Endometrium (tissue), 2 donors: ENCODE data around the gene CACNB2.
"Not testable (repeated sequence)": the region's sequence is repeated elsewhere in the genome, so short reads cannot be mapped to it uniquely, and the experiment has no call there.

Experiments
- FAIRE-seq: peaks from 2 replicates; lab custom pipeline; 2012; peaks lifted over from hg19 to GRCh38; lab: Jason Lieb, UNC
- donor health status: control.
- donor health status: control.

Gene CACNB2

DNA sequence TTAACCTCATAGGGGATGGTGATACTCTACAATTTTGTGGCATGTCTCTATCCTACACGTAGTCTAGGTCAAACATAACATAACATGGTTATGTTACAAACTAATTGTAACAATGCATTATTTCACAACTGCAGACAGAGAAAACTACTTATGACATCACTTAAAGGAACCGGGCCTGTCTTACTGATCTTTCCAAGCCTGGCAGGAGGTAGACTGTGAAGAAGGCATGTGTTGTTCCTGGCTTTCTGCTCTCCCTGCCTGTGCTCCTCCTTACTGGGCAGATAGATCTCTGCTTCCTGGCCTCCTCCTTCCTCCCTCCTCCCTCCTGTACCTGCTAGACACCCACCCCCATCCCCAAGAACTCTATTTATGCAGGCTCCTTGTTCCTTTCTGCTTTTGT, 5.4 kb downstream of the CACNB2 start:
- no peak for FAIRE-seq

DNA sequence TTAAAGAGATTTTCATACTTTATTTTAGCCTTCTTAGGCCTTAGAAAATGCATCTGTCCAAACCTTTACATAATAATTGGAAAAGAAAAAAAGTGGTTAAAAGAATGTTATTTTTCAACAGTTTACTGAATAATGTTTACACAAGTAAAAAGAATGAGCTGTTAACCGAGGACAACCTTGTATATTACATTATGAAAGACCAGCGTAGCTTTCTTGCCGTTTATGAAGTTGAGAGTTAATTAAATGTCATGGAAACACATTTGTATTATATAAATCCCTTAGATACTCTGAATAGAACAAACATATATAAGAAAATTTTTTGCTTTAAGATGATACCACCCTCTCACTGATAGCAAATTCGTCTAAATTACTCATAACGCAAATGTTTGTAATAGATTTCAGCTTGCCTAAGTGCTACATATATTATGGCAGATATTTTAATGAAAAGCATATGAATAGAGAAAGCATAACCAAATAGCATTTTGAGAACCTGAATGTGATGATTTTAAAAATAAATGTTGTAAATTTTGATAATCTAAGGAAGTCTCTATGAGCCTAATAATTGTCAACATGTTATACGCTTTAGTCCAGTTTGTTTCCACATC, 9.1 kb downstream of the CACNB2 start:
- FAIRE-seq, result no peak

DNA sequence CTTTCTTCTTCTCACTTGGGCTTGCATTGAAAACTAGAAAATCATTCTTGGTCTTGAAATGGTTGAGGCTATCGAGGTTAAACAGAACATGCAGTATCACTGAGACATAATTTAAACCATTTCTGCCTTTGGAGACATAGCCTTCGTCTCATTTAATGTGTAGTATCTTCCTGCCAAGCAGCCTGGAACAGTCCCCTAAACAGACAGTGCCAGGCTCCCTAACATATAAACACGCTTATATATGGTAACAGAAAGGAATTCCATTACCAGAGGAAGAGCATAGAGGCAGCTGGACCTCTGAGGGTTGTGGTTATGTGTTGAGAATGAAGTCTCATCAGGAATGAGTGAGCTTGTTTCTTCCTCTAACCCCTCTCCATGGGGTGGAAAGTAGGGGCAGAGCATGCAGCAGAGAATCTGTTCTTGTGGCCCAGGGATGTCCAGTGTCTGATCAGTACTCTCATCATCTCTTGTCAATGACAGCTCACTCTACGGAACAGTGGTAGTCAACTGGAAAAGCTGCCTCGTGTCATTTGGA, 11.2 kb downstream of the CACNB2 start:
- FAIRE-seq, result no peak

GRCh38 chr10:18153381-18153780, 13.2 kb downstream of the CACNB2 start:
- not testable (repeated sequence) for FAIRE-seq

DNA sequence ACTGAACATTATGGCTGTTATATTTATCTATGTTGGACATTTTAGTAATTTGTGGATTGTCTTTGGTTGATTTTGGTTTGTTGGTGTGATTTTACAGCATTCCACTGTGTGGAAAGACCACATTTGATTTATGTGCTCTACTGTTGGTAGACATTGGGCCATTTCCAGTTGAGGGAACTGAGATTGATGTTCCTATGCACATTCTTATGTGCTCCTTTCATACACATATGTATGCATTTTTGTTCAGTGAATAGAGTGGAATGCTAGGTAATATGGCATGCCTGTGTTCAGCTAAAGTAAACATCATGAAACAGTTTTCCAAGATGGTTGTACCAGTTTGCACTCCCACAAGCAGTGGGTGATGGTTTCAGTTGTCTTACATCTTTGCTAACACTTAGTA, 15.1 kb downstream of the CACNB2 start:
- no peak for FAIRE-seq

- not testable (repeated sequence) for FAIRE-seq
Measured at GRCh38 chr10:18156797-18157196, 16.6 kb downstream of the CACNB2 start.

DNA sequence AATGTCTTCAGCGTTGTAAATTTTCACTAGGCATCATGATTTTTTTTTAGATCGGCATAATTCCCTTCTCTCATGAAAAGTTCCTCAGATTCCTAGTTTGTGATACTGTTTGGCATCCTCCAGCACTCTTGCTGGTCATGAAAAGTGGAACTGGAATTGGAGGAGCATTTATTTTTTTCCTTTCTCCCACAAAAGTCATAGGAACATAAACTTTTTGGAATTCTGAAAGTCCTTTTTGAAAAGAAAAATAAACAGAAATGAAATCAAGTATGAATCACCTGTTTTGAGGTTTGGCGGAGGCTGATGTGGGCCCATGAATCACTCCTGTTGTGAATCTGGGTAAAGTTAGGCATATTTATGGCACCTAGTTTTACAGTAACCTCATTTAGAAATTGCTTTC, 17.7 kb downstream of the CACNB2 start:
- FAIRE-seq, result no peak

DNA sequence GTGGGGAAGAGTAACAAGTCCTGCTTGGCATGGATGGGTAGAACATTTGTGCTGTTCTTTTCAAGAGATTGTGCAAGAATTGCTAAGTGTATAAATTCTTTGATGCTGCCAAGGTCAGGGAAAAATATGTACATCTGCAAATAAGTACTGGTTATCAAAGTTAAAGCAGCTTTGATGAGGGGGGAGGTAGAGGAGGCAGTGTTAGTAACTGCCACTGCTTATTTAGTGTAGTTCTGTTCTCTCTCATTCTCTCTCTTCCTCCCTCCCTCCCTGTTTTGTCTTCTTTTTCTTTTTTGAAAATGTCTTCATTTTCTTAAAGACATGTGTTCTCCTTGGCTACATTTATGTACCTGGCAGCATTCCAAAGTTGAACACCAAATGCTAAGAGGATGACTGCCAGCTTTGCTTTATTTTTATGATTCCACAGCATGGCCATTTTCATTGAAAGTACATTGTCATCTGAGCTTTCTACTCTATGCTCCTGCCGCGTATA, 18.6 kb downstream of the CACNB2 start:
- FAIRE-seq, result no peak

GRCh38 chr10:18159557-18159956, 19.3 kb downstream of the CACNB2 start:
- no peak for FAIRE-seq

DNA sequence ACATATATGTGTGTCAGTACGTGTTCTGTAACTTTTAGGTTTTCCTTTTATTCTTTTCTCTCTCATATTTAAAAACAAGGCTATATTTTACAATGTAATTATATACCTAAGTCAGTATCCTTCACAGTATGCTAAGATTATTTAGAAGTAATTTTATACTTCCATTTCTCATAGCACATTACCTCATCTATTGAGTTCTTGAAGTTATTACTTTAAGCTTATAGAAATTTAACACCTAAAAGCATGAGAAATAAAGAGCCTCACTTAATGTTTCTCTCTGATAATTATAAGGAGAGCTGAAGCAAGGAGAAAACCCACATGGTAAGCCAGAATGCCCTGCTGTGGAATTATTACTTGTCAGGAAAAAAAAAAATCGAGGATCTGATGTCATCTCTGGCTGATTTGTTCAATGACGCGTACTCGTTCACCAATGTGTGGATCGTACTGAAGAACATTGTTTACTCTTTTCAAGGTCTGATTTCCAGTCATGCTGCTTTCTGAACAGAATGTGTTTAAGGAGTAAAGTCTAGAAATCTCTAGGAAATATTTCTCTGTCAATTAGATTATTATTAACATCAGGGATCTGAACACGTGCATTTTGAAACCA, 21.9 kb downstream of the CACNB2 start:
- FAIRE-seq, result no peak

GRCh38 chr10:18164093-18164492, 23.9 kb downstream of the CACNB2 start:
- no peak for FAIRE-seq

- FAIRE-seq, result no peak
Measured at GRCh38 chr10:18164748-18165361, 24.6 kb downstream of the CACNB2 start.

- FAIRE-seq, result no peak
Measured at GRCh38 chr10:18178854-18179483, 38.7 kb downstream of the CACNB2 start.

- no peak for FAIRE-seq
Measured at GRCh38 chr10:18179891-18180290, 39.7 kb downstream of the CACNB2 start.

DNA sequence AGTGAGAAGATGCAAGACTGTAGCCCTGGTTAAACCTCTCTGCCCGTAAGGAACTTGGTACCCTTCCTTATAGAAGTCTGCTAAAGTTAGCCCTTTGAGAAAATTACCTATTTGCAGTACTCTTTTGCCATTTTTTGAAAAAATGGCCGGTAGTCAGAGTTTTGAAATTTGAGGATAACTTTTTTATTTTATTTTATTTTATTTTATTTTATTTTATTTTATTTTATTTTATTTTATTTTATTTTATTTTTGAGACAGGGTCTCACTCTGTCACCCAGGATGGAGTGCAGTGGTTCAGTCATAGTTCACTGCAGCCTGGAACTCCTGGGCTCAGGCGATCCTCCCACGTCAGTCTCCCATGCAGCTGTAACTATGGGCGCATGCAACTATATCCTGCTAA, 41.2 kb downstream of the CACNB2 start:
- FAIRE-seq, result not testable (repeated sequence)

DNA sequence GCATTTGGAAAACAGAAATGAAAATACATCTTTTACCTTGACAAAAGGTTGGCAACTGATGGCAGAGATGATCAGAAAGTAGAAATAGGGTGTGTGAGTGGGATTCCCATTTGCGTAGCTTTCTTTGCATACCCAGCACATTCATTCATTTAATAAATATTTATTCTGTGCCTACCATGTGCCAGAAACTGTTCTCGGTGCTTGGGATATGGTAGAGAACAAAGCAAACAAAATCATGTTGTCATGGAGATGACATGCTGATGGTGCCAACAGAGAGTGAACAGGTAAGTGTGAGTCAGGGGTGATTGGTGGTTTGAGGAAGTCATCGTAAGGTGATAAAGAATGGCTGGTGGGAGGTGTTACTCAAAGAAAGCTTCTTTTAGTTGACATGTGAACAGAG, 45.4 kb downstream of the CACNB2 start:
- FAIRE-seq, result no peak

DNA sequence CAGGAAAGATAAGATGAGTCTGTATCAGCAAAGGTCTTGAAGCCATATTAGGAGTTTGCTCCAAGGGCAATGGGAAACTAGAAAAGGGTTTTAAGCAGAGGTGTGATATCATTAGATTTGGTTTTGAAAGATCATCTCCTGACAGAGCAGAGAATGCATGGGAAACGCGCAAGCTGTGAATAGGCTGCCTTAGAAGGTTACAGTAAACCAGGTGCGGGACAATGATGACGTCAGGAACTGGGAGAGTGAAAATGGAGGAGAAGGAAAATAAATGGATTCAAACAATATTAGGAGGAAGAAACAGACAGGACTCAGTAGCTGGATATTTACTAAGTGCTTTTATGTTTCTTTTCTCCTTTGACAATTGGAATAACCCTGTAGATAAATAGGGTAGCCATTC, 50.6 kb downstream of the CACNB2 start:
- no peak for FAIRE-seq

GRCh38 chr10:18194634-18195033, 54.4 kb downstream of the CACNB2 start:
- FAIRE-seq, result no peak

GRCh38 chr10:18195060-18195799, 55.0 kb downstream of the CACNB2 start:
- no peak for FAIRE-seq

DNA sequence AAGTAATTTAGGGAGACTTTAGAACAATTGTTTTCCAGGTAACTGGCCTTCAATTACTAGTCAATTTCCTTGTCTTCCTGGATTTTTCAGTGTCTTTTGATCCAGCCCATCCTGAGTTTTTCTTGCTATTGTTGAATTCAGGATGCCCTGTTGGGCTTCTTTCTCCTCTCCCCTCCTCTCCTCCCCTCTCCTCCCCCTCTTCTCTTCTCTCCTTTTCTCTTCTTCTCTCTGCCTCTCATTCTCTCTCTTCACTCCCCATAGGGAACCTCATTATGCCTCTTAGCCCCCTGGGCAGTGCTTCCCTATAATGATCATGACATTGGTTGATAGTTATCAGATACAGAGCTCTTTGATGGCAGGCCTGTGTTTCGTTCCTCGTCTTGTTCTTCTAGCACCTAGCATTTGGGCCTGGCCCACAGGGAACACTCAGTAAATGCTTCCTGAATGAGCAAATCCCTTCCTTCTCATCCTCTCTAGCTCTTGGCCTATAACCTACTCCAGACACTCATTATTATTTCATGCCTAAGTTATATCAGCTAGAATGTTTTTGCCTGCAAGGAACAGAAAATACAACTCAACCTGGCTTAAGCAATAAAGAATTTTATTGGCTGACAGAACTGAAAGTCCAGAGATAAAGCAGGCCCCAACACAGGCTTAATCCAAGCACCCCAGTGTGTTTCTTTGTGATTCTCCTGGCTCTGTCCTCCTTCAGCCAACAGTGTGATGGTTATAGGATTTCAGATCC, 56.8 kb downstream of the CACNB2 start:
- FAIRE-seq, result no peak

DNA sequence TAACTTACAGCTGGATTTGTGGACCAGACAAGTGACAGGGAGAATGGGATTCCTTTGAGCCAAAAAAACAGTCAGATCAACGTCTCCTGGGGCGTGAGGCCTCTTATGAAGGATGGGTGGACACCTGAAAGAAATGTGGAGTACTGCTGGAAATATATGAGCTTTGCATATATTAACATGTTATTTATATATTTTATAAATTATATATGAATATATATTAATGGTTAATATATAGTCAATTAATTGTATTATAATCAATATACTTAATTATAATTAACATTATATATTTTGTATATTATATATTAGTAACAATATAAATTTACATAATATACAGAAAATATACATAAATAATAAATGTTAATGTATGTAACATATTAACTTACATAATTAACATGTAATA, 57.5 kb downstream of the CACNB2 start:
- FAIRE-seq, result peak; percentile 98

DNA sequence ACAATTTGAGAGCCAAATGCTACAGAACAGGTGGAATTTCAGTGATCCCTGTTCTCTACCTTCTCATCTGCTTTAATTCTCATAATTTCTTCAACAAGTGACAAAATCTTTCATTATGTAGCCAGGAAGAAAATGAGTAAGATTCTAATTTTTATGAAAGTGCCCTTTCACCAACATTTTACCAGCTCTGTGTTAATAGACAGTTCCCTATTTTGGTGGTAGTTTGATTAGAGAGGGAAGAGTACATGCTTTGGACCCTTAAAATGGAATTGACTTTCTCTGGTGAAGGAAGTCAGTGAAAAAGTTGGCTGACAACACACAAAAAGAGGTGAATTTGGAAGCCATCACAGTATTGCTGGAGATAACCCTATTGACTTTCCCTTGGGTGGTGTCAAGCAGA, 61.7 kb downstream of the CACNB2 start:
- no peak for FAIRE-seq
